Osteoblast (primary cell): ENCODE results near the gene PPP3R2. TPM values are rescaled to one million over a fixed set of nuclear protein-coding genes. Genes with fewer than 3 reads are reported as not detected.
"Not testable (repeated sequence)": the region's sequence is repeated elsewhere in the genome, so short reads cannot be mapped to it uniquely, and the experiment has no call there.

ENCODE experiments used
- DNase-seq: peaks from one replicate; pipeline ENCODE4 v3.0.0; 2011; ENCODE audit warnings: low spot score, mixed read lengths; ENCODE audit not compliant: insufficient read length; ENCODE audit errors: missing footprints
- H2AFZ ChIP-seq: 2 replicates; pipeline ENCODE4 v1.6.0; 2011; ENCODE audit warnings: mild to moderate bottlenecking, low read length
- H3K27ac ChIP-seq: 2 replicates; pipeline ENCODE4 v1.5.1; 2011; ENCODE audit warnings: mild to moderate bottlenecking, low read depth, low read length, moderate library complexity
- H3K27me3 ChIP-seq: 2 replicates; pipeline ENCODE4 v1.6.0; 2012; ENCODE audit warnings: mild to moderate bottlenecking, control low read depth, inconsistent platforms, low read length, moderate library complexity; ENCODE audit not compliant: insufficient read depth
- H3K36me3 ChIP-seq: 2 replicates; pipeline ENCODE4 v1.5.1; 2011; ENCODE audit warnings: mild to moderate bottlenecking, low read length, control low read depth, moderate library complexity; ENCODE audit not compliant: insufficient read depth
- H3K4me1 ChIP-seq: 2 replicates; pipeline ENCODE4 v1.5.1; 2011; ENCODE audit warnings: mild to moderate bottlenecking, low read length, control low read depth, moderate library complexity; ENCODE audit not compliant: insufficient read depth
- H3K4me2 ChIP-seq: 2 replicates; pipeline ENCODE4 v1.6.0; 2011; ENCODE audit warnings: mild to moderate bottlenecking, low read length; ENCODE audit not compliant: insufficient read depth
- H3K4me3 ChIP-seq: fragments of 200-600 bp; sonication (generic); 3 replicates; pipeline ENCODE4 v1.5.1; 2012; ENCODE audit warnings: mild to moderate bottlenecking, low read length, inconsistent platforms; ENCODE audit not compliant: insufficient read depth
- H3K79me2 ChIP-seq: 2 replicates; pipeline ENCODE4 v1.6.0; 2012; ENCODE audit warnings: mild to moderate bottlenecking, low read length, control low read depth, inconsistent platforms; ENCODE audit not compliant: insufficient read depth
- H3K9me3 ChIP-seq: 2 replicates; pipeline ENCODE4 v1.5.1; 2011; ENCODE audit warnings: low read depth, low read length, control low read depth
- H4K20me1 ChIP-seq: 2 replicates; pipeline ENCODE4 v1.6.0; 2012; ENCODE audit warnings: mild to moderate bottlenecking, low read length, control low read depth; ENCODE audit not compliant: insufficient read depth
- CTCF ChIP-seq: IDR thresholded peaks from 2 replicates; pipeline ENCODE4 v1.5.1; 2011; ENCODE audit warnings: mild to moderate bottlenecking, low read depth, low read length, moderate library complexity; ENCODE audit errors: extremely low read depth
- total RNA-seq: library from RNA; depleted of rRNA; stranded (reverse); fragments of >200 nt; gene quantifications from 2 replicates; pipeline ENCODE4 v1.2.3, GENCODE V29; 2012

Gene PPP3R2
- total RNA-seq, 1 donor, result not detected

GRCh38 chr9:101590901-101591300, 3.9 kb downstream of the PPP3R2 start:
- Histone ChIP-seq H3K4me3 (no peak overlapping the region), H3K79me2 (no peaks in the 10 kb centered on the region), H3K27ac (no peak overlapping the region), H3K4me1 (no peaks in the 10 kb centered on the region), H4K20me1 (no peaks in the 10 kb centered on the region), H2AFZ (no peak overlapping the region), H3K4me2 (no peak overlapping the region), H3K27me3 (no peaks in the 10 kb centered on the region), H3K9me3 (no peaks in the 10 kb centered on the region), H3K36me3 (no peaks in the 10 kb centered on the region)
- no peak for TF ChIP-seq CTCF
- no peak for DNase-seq

GRCh38 chr9:101590074-101590473, 4.7 kb downstream of the PPP3R2 start:
- H3K9me3 ChIP-seq, H3K27me3 ChIP-seq, H4K20me1 ChIP-seq, H3K4me1 ChIP-seq, H3K79me2 ChIP-seq, H3K4me3 ChIP-seq, H3K4me2 ChIP-seq, H2AFZ ChIP-seq, H3K36me3 ChIP-seq, H3K27ac ChIP-seq: not testable (repeated sequence)
- DNase-seq, result peak; percentile 88

GRCh38 chr9:101587332-101588043, 7.3 kb downstream of the PPP3R2 start:
- no peak overlapping the region for H3K4me2 ChIP-seq
- no peaks in the 10 kb centered on the region for H3K27me3 ChIP-seq
- no peak for DNase-seq
- TF ChIP-seq CTCF, result no peak
- no peaks in the 10 kb centered on the region for H3K9me3 ChIP-seq
- H3K4me3 ChIP-seq, result no peak overlapping the region
- no peak overlapping the region for H3K27ac ChIP-seq
- H3K79me2 ChIP-seq, result no peaks in the 10 kb centered on the region
- no peaks in the 10 kb centered on the region for H3K4me1 ChIP-seq
- no peaks in the 10 kb centered on the region for H3K36me3 ChIP-seq
- no peak overlapping the region for H2AFZ ChIP-seq
- H4K20me1 ChIP-seq, result no peaks in the 10 kb centered on the region

- TF ChIP-seq CTCF, result no peak
Measured at GRCh38 chr9:101586651-101587050, 8.1 kb downstream of the PPP3R2 start.

More at GRCh38 chr9:101586651-101587050, 8.1 kb downstream of the PPP3R2 start:
- Histone ChIP-seq H4K20me1 (no peaks in the 10 kb centered on the region), H3K4me1 (no peaks in the 10 kb centered on the region), H3K9me3 (no peaks in the 10 kb centered on the region), H3K36me3 (no peaks in the 10 kb centered on the region), H3K79me2 (no peaks in the 10 kb centered on the region), H2AFZ (no peak overlapping the region), H3K27ac (no peak overlapping the region), H3K4me3 (no peak overlapping the region), H3K4me2 (no peak overlapping the region), H3K27me3 (no peaks in the 10 kb centered on the region)
- DNase-seq, result no peak
